ENCODE results near the gene C16orf92.
A peak's percentile ranks its signal among the peaks of the same experiment; 100 is the strongest.

GRCh38 chr16:30010844-30011713 is 11.9 kb upstream of the C16orf92 start, which contains the start of gene DOC2A:
- TF ChIP-seq POLR2AphosphoS5 (IDR thresholded peaks at IDR 0.05), result peak; percentile 5
- TF ChIP-seq CTCF (IDR thresholded peaks at IDR 0.05; ENCODE audit: poor library complexity, severe bottlenecking), result no peak
- TF ChIP-seq EZH2 (IDR thresholded peaks at IDR 0.05; ENCODE audit: borderline replicate concordance, insufficient read depth, low read length, poor library complexity, severe bottlenecking), result no peak
- no peak for TF ChIP-seq EP300 (conservative IDR thresholded peaks at IDR 0.05; ENCODE audit: poor library complexity, severe bottlenecking)
- TF ChIP-seq RAD21 (conservative IDR thresholded peaks at IDR 0.05), result no peak
- TF ChIP-seq MXI1 (conservative IDR thresholded peaks at IDR 0.05; ENCODE audit: poor library complexity, severe bottlenecking), result peak; percentile 86
- no peak for TF ChIP-seq SMC3 (conservative IDR thresholded peaks at IDR 0.05; ENCODE audit: poor library complexity)
- peak; percentile 24 for TF ChIP-seq TAF1 (IDR thresholded peaks at IDR 0.05; ENCODE audit: low read depth)
- TF ChIP-seq REST (IDR thresholded peaks at IDR 0.05; ENCODE audit: borderline replicate concordance), result peak; percentile 62
